ENCODE data around the gene SCAMP1.
"Not testable (repeated sequence)": the region's sequence is repeated elsewhere in the genome, so short reads cannot be mapped to it uniquely, and the experiment has no call there.

Gene SCAMP1, protein sequence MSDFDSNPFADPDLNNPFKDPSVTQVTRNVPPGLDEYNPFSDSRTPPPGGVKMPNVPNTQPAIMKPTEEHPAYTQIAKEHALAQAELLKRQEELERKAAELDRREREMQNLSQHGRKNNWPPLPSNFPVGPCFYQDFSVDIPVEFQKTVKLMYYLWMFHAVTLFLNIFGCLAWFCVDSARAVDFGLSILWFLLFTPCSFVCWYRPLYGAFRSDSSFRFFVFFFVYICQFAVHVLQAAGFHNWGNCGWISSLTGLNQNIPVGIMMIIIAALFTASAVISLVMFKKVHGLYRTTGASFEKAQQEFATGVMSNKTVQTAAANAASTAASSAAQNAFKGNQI

DNA sequence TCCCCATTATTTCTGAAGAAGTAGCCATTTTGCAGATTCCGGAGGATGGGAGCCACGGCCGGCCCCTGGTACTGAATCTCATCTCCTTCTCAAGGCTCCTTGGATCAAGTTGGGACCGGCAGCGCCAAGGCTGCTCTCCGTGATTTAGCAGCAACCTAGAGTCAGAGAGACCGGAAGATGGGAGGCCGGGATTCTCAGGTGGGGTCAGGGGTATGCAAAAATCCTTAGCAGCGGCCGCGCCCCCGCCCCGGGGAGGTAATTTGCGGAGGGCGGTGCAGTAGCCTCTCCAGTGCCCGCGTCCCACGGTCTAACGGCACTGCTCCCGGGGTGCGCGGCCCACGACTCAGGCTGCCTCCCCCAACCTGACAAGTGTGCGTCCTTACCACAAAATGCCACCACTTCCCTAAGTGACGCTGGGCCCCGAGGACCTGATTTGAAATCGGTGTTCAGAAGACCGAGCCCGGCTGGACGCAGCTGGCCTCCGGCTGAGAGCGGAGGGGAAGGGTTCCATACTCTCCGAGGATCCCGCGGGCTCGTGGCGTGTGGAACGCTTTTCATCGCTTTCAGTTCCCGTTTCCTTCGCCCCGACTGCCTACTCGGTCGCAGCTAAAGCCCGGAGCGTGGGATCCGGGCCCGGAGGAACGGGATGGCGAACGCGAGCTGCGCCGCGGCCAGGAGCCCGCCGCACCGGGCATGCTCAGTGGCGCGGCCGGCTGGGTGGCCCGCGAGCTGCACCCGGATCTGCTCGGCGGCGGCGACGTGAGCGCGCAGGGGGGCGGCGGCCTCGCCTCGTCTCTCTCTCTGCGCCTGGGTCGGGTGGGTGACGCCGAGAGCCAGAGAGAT lies at the start of gene SCAMP1:
Gene SCAMP1 (plus strand): TSS at position 787 of the 843 bp plus-strand sequence. CDS start 55 bp downstream, at position 842.
- DNase-seq (ENCODE audit: low spot score) = peak; percentile 99

DNA sequence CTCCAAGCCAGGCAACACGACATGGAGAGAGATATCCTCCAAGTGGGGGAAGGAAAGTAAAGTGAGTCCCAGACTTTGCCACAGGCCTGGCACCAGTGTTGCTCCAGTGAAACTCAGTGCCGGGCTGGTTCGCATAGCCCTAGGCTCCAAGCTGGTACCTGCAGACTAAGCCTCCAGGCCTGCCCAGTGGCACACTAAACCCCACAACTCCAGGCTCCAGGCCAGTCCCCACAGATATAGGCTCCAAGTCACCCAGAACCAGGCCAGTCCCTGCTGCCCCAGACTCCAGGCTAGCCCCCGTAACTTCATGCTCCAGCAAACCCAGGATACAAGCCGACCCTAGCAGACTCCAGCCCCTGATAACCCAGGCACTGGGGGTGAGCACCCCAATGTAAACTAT lies 42.9 kb upstream of the SCAMP1 start:
- DNase-seq (ENCODE audit: low spot score) = no peak

DNA sequence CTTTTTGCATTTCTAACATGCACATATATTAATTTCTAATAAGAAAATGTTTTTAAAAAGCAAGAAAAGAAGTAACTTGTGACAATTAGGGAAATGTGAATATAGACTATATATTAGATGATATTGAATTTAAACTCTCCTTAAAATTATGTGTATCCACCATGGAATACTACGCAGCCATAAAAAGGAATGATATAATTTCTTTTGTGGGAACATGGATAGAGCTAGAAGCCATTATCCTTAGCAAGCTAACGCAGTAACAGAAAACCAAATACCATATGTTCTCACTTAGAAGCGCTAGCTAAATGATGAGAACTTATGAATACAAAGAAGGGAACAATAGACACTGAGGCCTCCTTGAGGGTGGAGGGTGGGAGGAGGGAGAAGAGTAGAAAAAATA lies 42.1 kb upstream of the SCAMP1 start:
- DNase-seq (ENCODE audit: low spot score) = no peak

DNA sequence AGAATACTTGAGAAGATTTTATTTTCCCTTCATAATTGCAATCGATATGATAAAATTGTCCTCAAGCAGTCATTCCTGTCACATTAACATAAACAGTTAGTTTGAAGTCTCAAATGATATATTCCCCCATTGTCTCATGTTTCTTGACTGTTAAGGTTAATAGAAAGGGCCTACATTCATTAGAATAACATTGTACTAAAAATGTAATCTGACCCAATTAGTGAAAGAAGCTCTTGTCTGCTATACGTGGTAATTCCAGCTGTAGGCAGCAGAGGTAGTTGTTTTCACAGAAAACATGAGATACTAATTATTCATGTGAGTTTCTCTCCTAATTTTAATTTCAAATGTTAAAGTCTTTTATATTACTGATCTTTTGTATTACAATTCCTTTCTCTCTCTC lies 40.0 kb upstream of the SCAMP1 start:
- peak; percentile 46 for DNase-seq (ENCODE audit: low spot score)

DNA sequence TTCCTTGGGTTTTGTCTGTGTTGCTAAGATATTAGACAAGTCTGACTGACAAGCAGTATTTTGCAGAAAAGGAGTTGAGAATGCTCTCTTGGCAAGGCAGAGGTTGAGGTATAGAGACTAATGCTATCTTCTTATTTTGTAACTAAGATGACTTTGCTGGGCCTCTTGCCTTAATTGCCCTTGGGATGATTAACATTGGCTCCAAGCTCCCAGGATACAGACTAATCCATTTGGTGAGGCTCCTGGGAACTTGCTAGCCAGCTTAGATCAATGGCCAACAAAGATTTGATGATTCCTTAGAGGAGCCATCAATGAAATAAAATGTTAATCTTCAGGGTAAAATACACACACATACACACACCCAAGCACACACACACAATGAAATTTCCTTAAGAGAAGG lies 37.2 kb upstream of the SCAMP1 start:
- DNase-seq (ENCODE audit: low spot score) = no peak

DNA sequence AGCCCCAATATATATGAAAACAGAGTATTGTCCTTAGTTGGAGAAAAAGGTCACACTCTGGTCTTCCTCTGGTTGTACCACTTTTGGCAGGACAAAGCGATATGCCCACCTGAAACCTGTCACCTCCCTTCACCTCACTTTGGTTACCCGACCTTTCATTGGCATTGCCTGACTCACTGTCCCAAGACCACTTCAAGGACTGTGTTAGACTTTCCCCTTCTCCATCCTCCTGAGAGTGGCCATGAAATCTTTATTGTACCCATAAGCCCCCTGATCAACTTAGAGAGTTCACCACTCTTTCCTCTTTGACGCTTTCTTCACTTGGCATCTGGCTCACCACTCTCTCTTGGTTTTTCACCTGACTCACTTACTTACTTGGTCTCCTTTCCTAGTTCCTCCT lies 33.5 kb upstream of the SCAMP1 start:
- no peak for DNase-seq (ENCODE audit: low spot score)

DNA sequence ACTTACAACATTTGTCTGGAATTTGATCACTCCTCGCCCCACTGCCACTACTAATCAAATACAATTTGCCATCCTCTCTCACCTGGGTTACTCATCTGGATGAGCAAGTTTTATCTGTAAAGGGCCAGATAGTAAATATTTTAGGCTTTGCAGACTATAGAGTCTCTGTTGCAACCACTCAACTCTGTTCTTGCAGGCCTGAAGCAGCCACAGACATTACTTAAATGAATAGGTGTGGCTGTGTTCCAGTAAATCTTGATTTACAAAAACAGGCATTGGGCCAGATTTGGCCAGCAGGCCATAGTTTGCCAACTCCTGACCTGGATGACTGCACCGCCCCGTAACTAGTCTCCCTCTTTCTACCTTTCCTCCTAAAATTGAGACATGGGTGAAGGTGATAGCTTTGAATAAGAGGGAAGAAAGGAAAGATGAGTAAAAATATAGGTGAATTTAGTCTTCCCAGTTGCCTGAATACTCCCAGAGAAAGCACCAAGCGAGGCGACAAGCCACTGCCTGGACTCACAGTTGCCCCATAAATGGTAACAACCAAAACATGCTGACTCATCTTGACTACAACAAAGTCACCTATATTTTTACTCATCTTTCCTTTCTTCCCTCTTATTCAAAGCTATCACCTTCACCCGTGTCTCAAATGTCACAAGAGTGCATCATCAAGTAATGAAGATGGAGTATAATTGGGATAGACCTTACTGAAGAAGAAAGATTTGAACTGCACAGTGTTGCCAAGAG lies 32.5 kb upstream of the SCAMP1 start:
- DNase-seq (ENCODE audit: low spot score) = no peak

DNA sequence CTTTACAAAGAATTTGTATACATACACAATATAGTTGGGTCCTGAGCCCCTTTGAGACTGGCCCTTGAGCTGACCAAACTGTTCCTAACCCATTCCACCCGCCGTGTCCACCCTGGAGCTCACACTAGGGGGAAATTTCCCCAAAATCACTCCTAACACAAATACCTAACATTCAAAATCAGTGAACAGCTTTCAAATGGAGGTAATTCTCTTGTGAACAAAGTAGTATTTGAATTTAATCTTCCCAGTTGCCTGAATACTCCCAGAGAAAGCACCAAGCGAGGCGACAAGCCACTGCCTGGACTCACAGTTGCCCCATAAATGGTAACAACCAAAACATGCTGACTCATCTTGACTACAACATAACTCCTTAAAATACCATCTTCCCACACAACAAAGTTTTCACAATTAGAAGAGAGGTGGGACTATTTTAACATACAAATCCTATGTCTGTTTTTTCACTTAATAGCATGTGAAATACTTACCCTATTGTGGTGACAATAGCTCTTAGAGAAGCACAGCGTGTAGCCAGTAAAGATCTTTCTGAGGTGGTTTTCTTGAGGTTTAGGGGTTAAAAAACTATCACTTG lies 31.7 kb upstream of the SCAMP1 start:
- DNase-seq (ENCODE audit: low spot score) = peak; percentile 21

DNA sequence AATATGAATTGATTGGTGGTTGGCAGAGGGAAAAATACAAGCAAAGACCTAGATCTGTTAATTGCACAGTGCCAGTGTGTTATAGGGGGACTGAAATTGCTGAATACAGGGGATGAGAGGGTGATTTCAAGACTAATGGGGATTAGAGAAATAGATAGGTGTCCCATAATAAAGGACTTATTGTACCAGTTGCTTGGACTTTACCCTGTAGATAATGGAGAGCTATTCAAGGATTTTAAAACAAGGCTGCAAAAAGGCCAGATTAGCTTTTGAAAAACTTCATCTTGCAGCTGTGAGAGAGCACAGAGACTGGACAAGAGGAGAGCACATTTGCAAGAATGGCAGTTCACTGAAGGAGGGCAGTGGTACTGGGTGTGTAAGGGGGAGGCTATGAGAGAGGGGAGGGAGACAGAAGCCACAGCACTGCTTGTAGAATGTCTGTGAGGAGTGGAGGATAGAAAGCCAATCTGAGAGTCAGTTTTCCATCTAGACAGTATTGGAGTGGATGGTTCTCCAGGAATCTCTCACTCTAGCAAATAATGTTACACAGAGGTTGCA lies 28.8 kb upstream of the SCAMP1 start:
- DNase-seq (ENCODE audit: low spot score) = no peak

DNA sequence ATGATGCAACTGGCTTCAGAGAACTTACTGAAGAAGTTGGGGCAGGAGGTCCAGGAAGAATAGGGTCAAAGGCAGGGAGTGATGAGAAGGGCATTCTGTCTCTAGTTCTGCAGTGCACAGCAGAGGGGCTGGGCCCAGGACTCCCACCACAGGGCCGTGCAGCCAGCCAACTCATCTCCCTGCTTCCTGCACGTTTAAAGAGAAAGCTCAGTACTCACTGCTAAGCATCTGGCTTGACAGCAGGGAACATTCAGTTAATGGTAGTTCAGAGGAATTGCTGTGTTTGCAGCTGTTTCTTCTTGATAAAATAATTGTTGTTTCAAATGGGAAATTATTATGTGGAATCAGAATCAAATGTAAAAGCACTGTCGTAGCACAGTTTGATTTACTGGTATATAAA lies 25.6 kb upstream of the SCAMP1 start:
- no peak for DNase-seq (ENCODE audit: low spot score)

DNA sequence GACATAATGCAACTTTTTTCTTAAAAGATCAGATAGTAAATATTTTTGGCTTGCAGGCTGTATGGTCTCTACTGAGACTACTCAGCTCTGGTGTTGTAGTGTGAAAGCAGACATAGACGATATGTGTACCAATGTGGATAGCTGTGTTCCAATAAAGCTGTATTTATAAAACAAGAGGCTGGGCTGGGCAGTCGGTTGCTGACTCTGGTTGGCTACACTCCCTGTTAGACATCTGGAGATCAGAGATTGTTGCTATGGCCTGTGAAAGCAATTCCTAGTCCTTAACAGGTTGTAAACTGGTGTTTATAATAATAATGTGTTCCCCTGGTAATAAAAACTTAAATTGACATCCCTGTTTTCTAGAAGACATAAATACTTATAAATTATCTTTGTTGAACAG lies 24.4 kb upstream of the SCAMP1 start:
- DNase-seq (ENCODE audit: low spot score) = no peak

DNA sequence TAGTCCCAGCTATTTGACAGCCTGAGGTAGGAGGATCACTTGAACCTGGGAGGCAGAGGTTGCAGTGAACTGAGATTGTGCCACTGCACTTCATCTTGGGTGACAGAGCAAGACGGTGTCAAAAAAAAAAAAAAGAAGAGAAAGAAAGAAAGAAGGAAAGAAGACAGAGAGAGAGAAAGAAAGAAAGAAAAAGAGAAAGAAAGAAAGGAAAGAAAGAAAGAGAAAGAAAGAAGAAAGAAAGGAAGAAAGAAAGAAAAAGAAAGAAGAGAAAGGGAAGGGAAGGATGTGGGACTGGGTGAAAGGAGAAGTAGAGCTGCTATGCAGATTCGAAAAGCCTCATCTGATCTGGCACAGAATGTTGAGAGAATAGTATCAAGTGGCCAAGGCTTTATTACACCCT lies 23.7 kb upstream of the SCAMP1 start:
- DNase-seq (ENCODE audit: low spot score) = no peak

DNA sequence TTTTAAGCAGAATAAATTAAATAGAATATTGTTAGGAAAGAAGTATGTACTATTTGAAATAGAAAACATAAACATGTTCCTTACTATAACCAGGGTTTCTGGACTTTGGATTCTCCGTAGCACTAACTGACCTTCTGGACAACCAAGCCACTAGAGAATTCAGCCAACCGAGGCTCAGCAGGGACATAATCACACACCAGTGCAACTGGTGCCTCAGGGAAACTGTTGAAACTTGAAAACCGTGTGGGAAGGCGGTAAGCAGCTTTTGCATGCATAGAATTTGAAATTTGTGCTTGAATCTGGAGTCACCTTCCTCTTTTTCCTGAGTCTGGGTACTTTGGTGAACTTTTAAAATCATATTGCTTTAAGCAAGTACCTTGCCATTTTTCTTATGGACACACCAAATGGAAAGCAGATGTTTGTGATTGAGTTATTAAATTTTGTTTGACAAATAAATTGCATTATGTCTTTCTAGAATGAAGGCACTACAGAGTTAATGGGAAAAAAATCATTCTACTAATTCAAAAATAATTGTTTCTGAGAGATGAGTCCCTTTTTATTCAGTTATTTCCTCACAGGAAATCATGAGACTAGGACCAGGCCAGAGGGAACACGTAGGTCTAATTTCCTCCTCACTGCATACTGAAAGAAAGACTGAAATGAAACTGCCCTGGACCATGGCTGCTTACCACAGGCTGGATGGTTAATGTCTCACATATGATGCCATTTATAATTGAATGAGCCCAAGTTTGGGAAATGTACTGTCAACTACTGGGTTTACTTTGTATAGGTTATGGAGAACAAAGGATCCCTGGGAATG lies 20.6 kb upstream of the SCAMP1 start:
- no peak for DNase-seq (ENCODE audit: low spot score)

DNA sequence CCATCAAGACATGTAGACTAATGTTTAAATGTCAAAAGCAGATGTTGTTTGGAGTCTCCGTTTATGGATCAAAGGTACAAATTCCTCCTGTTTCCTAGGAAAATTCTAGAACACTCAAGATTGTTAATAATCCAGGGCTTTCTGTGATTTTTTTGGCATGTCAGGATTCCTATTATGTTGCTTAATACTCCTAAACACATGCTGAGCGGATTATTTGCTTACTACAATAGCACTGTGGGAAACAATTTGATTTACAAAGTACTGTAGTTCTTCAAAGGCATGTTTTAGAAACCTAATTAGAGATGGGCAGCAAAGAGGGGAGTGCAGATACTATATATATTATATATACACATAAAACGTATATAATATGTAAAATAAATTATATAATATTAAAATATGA lies 19.0 kb upstream of the SCAMP1 start:
- no peak for DNase-seq (ENCODE audit: low spot score)

DNA sequence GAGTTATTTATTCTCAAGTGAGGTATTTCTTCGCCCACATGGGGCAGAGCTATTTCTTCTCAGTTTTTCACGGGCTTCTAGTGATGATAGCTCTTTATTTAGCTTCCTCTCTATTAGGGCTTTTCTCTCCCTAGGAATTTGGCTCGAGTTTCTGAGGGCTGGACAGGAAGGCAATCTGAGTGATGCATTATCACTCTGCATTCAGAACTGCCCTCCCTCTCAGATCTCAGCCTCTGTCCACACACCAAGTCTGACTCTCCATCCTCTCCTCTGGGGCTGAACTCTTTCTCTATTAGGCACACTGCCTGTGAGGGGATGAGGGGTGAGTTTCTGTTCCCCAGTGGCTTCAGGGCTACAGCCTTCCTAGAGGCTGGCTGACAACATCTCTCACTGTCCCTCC lies 14.9 kb upstream of the SCAMP1 start:
- DNase-seq (ENCODE audit: low spot score) = peak; percentile 47

DNA sequence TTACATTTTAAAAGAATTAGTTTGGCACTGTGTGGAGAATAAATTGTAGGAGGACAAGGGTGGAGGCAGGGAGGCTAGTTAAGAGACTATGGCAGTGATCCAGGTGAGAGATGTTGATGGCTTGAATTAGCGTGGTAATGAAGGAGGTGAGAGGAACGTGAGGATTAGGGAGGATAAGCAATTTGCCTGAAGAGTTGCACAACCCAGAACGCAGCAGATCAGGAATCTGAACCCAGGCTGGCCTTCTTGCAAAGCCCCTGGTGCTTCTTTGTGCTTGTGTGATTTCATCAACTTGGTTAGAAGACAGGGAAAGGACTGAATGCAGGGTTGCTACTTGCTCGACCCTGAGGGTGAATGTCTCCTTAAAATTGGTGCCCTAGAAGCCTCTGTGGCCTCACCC lies 6.9 kb upstream of the SCAMP1 start:
- no peak for DNase-seq (ENCODE audit: low spot score)

DNA sequence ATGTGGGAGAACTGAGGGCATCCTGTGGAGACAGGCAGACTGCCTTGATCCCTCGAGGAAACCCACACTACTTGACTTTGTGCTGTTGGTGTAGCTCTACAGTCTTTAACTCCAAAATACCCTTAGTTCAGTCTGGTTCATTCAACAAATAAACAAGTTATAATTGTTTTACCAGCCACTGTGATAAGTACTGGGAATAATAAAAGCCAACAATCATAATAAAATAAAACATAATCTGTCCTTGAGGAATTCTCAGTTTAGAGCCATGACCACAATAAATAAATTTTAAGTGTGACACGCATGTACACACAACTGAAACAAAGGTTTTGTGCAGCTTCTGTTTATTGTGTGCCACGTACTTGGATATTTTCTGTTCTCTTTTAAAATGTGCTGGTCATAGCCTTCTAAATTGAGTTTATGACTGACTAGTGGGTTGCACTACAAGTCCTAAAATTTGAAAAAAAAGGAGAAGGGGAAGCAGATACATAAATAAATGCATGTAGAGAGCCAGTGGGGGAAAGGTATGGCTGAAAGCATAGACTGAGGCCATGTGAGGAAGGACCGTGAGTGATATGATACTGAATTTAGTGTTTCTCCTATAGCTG lies 6.2 kb upstream of the SCAMP1 start:
- no peak for DNase-seq (ENCODE audit: low spot score)

DNA sequence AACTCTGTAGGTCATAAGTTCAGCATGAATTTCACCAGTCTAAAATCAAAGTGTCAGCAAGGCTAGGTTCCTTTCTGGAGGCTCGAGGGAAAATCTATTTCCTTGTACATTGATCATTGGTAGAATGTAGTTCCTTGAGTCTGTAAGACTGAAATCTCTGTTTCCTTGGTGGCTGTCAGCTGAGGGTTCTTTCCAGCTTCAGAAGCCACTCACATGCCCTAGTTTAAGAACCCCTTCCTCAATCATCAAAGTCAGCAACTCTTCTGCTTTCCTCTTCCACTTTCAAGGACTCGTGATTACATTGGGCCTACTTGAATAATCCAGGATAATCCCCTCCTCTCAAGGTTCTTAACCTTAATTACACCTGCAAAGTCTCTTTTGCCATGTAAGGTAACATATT lies 4.9 kb upstream of the SCAMP1 start:
- DNase-seq (ENCODE audit: low spot score) = no peak

DNA sequence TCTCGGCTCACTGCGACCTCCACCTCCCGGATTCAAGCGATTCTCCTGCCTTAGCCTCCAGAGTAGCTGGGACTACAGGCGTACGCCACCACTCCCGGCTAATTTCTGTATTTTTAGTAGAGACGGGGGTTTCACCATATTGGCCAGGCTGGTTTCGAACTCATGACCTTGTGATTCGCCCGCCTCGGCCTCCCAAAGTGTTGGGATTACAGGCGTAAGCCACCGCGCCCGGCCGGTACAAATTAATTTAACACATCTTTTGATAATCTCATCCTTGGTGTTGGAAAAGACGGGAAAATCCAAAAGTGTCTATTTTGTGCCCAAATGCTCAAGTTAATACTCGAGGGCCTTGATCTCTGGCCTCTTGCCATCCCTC lies 974 bp upstream of the SCAMP1 start:
- not testable (repeated sequence) for DNase-seq (ENCODE audit: low spot score)

DNA sequence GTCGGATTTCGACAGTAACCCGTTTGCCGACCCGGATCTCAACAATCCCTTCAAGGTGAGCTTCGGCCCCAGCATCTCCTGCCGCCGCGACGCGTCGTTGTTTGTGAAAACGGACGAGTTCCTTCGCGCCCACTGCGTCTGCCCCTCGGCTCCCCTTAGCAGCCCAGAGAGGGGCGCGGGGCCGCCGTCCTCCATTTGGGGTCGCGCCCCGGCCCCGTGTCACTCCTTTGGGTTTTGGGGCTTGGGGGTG lies 182 bp downstream of the SCAMP1 start:
- no peak for DNase-seq (ENCODE audit: low spot score)

All from GM03348 (cell line).